Astrocyte of the spinal cord (primary cell): Measurements from ENCODE around the gene MLXIPL.

ENCODE experiments used
- DNase-seq: peaks from one replicate; pipeline ENCODE4 v3.0.0; 2011; ENCODE audit warnings: low read depth, low spot score
- H3K4me3 ChIP-seq: 2 replicates; pipeline ENCODE4 v1.5.1; 2011; ENCODE audit warnings: low read depth, mild to moderate bottlenecking, low read length, moderate library complexity
- CTCF ChIP-seq: IDR thresholded peaks from 2 replicates; pipeline ENCODE4 v1.5.1; 2012; ENCODE audit warnings: low read depth, mild to moderate bottlenecking, low read length, inconsistent platforms
- in situ Hi-C: cut with HindIII; loops from 2 replicates; pipeline ENCODE4 v1.10.0; 2017; ENCODE audit warnings: low sequenced_read_pairs

Gene MLXIPL

GRCh38 chr7:73633323-73633722 lies 9.0 kb upstream of the MLXIPL start:
- no peak overlapping the region for H3K4me3 ChIP-seq
- in situ Hi-C loops = no loop called here
- no peak for TF ChIP-seq CTCF
- no peak for DNase-seq

- no peak for DNase-seq
- in situ Hi-C loops = no loop called here
- no peak overlapping the region for H3K4me3 ChIP-seq
- no peak for TF ChIP-seq CTCF
These were observed 7.2 kb upstream of the MLXIPL start for GRCh38 chr7:73631558-73631957.

- TF ChIP-seq CTCF = no peak
- no peak for DNase-seq
- H3K4me3 ChIP-seq = no peak overlapping the region
- in situ Hi-C loops = no loop called here
These were observed 4.2 kb upstream of the MLXIPL start for GRCh38 chr7:73628504-73628903.

- no peak overlapping the region for H3K4me3 ChIP-seq
- TF ChIP-seq CTCF = peak; percentile 10
- DNase-seq = no peak
- in situ Hi-C loops = no loop called here
These were observed 2.5 kb upstream of the MLXIPL start for GRCh38 chr7:73626814-73627213.

GRCh38 chr7:73625276-73625675 lies 954 bp upstream of the MLXIPL start:
- no peak for TF ChIP-seq CTCF
- no peak overlapping the region for H3K4me3 ChIP-seq
- in situ Hi-C loops = no loop called here
- no peak for DNase-seq

- H3K4me3 ChIP-seq = no peak overlapping the region
- TF ChIP-seq CTCF = no peak
- no peak for DNase-seq
- in situ Hi-C loops = no loop called here
These were observed 313 bp upstream of the MLXIPL start for GRCh38 chr7:73624669-73625001.
